ENCODE measurements around the gene STX8. TPM values are rescaled to one million over a fixed set of nuclear protein-coding genes. Genes with fewer than 3 reads are reported as not detected.

Gene STX8
- total RNA-seq, 1 donor from 2014 or later: 58.4 TPM

- H3K36me3 ChIP-seq (ENCODE audit: control insufficient read depth, insufficient read depth, low read length): no peaks in the 10 kb centered on the region
- no peak for FAIRE-seq
- H3K27me3 ChIP-seq (ENCODE audit: control insufficient read depth, insufficient read depth, low read length): no peaks in the 10 kb centered on the region
- no peak for TF ChIP-seq CTCF (IDR thresholded peaks at IDR 0.05; ENCODE audit: insufficient read depth, low read length, severe bottlenecking)
- DNase-seq (ENCODE audit: low read depth): peak; percentile 58
- H3K4me3 ChIP-seq (ENCODE audit: low read depth, low read length): no peak overlapping the region
Observed at GRCh38 chr17:9217151-9218056, 358.2 kb downstream of the STX8 start.

GRCh38 chr17:9215465-9215864 lies 360.2 kb downstream of the STX8 start:
- H3K4me3 ChIP-seq (ENCODE audit: low read depth, low read length): no peak overlapping the region
- TF ChIP-seq CTCF (IDR thresholded peaks at IDR 0.05; ENCODE audit: insufficient read depth, low read length, severe bottlenecking): no peak
- no peak for DNase-seq (ENCODE audit: low read depth)
- no peaks in the 10 kb centered on the region for H3K36me3 ChIP-seq (ENCODE audit: control insufficient read depth, insufficient read depth, low read length)
- FAIRE-seq: no peak
- no peaks in the 10 kb centered on the region for H3K27me3 ChIP-seq (ENCODE audit: control insufficient read depth, insufficient read depth, low read length)

GRCh38 chr17:9213303-9213640 lies 362.3 kb downstream of the STX8 start:
- no peaks in the 10 kb centered on the region for H3K36me3 ChIP-seq (ENCODE audit: control insufficient read depth, insufficient read depth, low read length)
- DNase-seq (ENCODE audit: low read depth): no peak
- no peak overlapping the region for H3K4me3 ChIP-seq (ENCODE audit: low read depth, low read length)
- FAIRE-seq: no peak
- no peak for TF ChIP-seq CTCF (IDR thresholded peaks at IDR 0.05; ENCODE audit: insufficient read depth, low read length, severe bottlenecking)
- no peaks in the 10 kb centered on the region for H3K27me3 ChIP-seq (ENCODE audit: control insufficient read depth, insufficient read depth, low read length)

DNA sequence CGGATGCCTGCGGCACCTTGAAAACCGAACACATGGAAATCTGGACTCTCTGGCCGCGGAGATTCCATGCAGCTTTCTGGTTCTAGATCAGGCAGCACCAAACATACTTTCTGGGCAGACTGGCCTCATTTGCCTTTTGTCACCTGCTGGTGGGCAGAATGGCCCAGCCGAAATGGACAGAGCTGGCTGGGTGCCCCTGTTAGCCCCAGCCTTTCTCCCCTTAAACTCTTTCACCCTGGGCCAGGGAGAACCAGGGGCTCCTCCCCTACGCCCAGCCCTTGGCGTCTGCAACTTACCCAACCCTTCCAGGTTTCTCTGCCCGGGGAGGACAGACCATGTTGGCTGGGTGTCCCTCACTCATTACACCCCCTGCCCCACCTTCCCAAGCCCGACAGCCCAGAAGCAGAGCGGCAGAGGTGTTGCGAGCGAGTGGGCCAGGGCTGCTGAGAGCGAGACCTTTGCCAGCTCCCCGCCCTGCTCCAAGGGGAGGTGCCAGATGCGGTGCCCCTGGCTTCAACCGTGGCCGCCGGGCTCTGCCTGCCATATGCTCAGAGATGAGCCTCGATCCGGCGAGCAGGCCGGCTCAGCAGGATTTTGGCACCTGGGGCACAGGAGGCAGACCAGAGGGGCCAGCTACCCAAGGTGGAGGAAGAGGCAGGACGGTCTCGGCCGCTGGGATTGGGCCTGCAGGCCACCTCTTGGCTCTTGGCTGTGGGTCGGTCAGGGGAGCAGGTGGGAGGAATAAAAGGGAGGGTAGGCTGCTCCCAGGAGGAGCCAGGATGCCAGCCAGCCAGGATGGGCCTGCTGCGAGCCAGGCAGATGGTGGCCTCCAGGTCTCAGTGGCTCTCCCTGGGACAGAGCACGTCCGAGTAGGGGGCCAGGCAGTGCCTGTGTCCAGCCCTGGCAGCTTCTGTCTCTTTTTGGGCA lies 363.0 kb downstream of the STX8 start:
- Histone ChIP-seq H3K4me3 (ENCODE audit: low read depth, low read length) (no peak overlapping the region), H3K36me3 (ENCODE audit: control insufficient read depth, insufficient read depth, low read length) (no peaks in the 10 kb centered on the region), H3K27me3 (ENCODE audit: control insufficient read depth, insufficient read depth, low read length) (no peaks in the 10 kb centered on the region)
- FAIRE-seq (no peak), DNase-seq (ENCODE audit: low read depth) (no peak)
- no peak for TF ChIP-seq CTCF (IDR thresholded peaks at IDR 0.05; ENCODE audit: insufficient read depth, low read length, severe bottlenecking)

DNA sequence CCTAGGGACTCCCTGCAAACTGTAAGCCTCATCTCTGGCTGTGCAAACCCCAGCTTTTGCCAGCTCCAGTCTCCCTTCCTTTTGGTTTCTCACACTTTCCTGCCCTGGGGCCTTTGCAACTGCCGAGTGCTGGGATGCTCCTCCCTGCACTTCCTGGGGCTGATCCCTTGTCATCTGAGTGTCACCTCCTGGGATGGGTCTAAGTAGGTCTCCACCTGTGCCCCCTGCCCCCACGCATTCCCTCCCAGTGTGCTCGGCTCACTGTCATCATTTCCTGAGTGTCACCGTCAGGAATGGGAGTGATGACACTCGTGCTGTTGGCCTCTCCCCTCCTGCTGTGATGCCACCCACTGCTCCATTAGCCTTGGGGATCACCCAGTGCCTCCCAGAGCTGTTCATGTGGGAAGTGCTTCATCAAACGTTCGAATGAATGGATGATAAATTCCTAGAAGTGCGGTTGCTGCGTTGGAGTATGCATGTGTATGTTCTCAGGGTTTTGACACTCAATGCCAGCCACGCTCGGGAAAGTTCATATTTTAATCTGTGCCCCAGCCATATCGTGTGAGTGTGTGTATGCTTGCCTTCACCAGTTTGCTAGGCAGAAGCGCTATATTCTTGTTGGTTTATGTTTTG lies 364.4 kb downstream of the STX8 start:
- no peak for DNase-seq (ENCODE audit: low read depth)
- H3K36me3 ChIP-seq (ENCODE audit: control insufficient read depth, insufficient read depth, low read length): no peaks in the 10 kb centered on the region
- no peak for TF ChIP-seq CTCF (IDR thresholded peaks at IDR 0.05; ENCODE audit: insufficient read depth, low read length, severe bottlenecking)
- no peak overlapping the region for H3K4me3 ChIP-seq (ENCODE audit: low read depth, low read length)
- no peak for FAIRE-seq
- no peaks in the 10 kb centered on the region for H3K27me3 ChIP-seq (ENCODE audit: control insufficient read depth, insufficient read depth, low read length)

All from bronchial epithelial cell (primary cell).